Stimulated activated CD4-positive, alpha-beta T cell treated with anti-CD3 and anti-CD28 coated beads, Interleukin-4, amount 100 ng/mL, for 1 hour (primary cell): Measurements from ENCODE around the gene PXN.
A peak's percentile ranks its signal among the peaks of the same experiment; 100 is the strongest.

Experiments
- DNase-seq: peaks from one replicate; pipeline ENCODE4 v3.0.0-alpha.2; 2020

Gene PXN

DNA sequence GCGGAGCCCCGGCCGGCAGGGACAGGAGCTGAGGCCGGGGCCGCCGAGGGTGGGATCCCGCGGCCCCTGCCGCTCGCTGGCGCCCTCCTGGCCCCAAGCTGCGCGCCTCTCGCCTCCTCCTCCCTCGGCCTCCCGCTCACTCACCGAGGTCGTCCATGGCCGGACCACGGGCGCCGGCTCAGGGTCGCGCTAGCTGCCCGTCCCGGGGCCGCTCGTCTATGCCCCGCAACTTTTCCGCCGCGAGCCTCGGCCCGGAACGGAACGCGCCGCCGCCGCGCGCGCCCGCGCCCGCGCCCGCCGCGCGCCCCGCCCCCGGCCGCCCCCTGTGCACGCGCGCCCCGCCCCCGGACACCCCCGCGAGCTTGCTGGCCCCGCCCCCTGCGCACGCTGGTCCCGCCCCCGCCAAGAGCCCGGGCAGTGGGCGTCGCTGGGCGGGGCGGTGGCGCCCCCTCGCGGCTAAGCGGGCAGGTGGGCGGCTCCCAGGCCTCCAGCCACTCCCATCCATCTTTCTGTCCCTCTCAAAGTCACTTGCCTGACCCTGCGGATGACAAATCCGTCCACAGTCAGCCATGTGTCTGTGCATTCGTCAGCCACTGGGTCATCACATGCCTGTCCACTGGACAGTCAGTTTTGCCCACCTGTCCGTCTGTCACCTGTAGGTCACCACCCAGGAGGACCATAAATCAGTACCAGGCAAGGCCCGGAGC, at the start of gene PXN:
Gene PXN, minus strand, starts transcription at position 258 of the 707 bp plus-strand sequence. Its CDS starts 101 bp downstream, at position 157.
- peak; percentile 90 for DNase-seq

DNA sequence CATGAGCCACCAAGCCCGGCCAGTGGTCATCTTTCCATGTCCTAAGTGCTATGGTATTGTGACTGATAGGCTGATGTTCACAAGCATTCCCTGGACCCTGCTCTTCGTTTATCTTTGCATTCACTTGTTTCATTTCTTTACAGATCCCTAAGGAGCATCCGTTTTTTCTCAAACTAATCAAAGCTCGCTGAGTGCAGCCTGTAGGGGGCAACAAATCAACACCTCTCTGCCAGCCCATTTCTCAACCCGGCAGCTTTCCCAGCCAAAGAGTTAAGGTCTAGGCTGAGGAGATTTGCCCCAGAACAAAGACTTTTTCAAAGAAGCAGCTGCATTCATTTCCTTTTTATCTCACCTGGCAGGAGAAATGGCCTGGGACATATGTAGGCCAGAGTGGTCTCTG, 48.7 kb upstream of the PXN start:
- DNase-seq = no peak

DNA sequence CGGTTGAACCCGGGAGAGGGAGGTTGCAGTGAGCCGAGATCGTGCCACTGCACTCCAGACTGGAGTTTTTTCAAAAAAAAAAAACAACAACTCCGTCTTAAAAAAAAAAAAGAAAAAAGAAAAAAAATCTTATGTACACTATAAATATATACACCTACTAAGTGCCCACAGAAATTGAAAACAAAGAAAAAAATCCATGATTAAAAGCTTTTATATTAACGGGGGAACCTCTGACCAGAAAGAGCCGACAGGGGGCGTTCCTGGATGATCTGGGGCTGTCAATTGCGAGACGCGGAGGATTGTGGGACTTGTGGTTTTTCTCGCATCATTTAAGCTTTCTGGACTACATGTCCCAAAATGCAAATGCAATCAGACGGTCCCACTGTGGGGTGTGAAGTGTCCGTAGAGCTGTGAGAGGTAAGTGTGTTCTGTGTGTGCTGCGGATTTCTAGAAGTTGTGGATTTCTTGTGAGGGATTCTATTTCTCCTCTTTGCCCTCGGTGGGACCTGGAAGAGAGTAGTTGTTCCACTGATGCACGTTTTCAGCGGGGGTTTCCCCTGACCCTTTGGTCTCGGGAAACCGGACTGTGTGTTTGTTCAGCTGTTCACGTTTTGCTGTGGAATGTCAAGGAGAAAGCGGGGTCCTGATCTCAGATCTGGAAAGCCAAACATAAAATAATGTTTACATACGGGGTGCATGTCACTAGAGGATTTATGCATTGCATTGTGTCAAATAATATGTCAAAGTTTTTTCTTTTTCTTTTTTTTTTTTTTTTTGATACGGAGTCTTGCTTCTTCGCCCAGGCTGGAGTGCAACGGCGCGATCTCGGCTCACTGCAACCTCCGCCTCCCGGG, 36.7 kb upstream of the PXN start, which contains the start of gene SIRT4:
Gene SIRT4, plus strand, starts transcription at position 360 of the 854 bp plus-strand sequence. CDS start 1,241 bp downstream, outside the sequence.
- peak; percentile 84 for DNase-seq

DNA sequence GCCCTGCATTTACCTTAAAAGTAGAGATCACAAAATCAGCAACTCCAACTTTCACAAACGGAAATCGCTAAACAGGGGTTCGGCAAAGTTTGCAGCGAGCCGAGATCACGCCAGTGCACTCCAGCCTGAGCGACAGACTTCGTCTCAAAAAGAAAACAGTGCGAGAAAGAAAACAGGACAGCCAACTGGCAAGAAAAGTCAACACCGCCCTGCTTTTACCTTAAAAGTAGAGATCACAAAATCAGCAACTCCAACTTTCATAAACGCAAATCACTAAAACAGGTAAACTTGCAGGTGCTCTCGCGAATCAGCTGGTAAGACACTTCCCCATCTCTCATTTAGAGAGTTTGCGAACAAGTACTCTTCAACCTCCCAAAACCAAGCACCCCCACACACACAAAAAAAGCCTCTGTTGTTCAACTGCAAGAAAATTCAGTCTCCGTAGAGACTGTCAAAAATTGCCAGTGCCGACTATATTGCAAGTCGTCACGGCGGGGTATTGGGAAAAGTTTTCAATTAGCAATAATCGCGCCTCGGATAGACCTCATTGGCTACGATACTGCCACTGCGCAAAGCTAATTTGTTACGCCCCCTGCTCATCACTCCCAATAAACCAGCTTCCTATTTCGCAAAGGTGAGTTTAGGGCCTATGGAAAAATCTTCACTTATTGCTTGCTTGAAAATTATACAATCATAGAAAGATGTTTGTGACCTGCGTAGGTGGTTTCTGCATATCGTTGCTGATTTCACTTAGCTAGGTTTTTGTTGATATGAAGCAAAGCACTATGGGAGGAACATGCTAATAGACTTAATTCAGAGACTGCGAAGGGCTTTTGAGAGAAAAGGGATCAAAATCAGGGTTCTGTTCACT, 27.4 kb upstream of the PXN start, which contains the start of gene RNU4-1:
Gene RNU4-1, minus strand, starts transcription at position 577 of the 871 bp plus-strand sequence.
- DNase-seq = peak; percentile 59

DNA sequence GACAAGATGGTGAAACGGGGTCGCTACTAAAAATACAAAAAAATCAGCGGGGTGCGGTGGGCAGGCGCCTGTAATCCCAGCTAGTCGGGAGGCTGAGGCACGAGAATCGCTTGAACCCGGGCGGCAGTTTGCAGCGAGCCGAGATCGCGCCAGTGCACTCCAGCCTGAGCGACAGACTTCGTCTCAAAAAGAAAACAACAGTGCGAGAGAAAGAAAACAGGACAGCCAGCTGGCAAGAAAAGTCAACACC, 26.8 kb upstream of the PXN start:
- peak; percentile 31 for DNase-seq

DNA sequence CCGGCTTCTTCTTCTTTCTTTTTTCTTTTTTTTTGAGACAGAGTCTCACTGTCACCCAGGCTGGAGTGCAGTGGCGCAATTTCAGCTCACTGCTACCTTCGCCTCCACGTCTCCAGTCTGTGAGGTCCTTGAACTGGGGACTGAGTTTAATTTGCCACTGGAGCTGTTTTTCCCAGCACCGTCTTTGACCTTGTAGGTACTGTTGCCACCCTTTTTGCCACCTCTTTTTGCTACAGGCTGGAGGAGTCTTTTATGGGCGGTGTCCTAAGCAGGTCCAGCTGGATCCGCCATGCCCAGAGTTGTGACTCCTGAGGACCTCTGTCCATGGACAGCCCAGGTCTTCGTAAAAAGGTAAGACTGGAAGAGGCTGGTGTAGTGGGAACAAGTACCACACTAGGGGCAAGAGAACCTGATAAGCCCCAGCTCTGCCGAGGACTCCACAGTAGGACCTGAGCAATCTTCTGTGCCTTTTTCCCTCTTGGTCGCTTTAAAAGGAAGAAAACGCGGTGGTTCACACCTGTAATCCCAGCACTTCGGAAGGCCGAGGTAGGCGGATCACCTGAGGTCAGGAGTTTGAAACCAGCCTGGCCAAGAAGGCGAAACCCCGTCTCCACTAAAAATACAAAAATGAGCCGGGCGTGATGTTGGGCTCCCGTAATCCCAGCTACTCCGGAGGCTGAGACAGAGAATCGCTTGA, 25.2 kb upstream of the PXN start:
- DNase-seq = peak; percentile 39

DNA sequence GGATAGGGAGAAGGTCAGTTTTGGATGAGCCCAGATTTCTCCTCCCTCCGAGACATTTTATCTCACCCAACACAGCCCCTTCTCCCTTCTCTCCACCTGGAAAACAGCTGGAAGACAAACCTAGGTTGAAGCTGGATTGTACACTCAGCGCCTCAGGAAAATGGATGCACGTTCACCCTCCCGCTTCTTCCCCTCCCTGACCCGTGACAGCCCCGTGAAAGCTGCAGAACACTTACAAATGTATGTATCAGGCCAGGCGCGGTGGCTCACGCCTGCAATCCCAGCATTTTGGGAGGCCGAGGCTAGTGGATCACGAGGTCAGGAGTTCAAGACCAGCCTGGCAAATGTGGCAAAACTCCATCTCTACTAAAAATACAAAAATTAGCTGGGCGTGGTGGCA, 22.0 kb upstream of the PXN start:
- DNase-seq = no peak

DNA sequence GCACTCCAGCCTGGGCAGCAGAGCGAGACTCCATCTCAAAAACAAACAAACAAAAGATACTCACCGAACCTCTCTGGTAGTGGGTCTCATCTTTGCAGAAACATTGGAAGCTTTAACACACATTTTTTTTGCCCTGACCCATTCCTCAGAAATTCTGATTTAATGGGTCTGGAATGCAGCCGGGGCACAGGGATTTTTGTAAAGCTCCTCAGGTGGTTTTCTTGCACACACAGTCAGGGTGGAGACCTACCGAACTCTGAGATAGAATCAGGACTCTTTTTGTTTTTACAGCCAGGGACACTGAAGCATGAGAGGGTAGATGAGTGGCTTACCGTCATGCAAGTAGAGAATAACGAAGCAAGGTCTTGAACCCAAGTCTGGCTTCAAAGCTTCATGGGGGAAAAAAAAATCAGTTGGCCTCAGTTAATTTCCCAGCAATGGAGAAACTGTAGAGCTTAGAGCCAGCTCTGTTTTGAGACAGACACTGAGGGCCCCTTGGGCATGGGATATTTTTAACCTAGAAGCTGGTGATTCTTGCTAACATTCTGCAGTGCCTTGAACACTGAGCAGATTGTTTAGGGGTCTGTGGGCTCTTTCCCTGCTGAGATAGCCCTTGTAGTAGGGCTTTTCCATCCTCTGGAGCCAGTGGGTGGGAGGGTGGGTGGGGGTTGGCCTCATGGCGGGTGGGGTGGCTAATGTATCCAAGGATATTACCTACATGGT, 21.4 kb upstream of the PXN start:
- DNase-seq = no peak

DNA sequence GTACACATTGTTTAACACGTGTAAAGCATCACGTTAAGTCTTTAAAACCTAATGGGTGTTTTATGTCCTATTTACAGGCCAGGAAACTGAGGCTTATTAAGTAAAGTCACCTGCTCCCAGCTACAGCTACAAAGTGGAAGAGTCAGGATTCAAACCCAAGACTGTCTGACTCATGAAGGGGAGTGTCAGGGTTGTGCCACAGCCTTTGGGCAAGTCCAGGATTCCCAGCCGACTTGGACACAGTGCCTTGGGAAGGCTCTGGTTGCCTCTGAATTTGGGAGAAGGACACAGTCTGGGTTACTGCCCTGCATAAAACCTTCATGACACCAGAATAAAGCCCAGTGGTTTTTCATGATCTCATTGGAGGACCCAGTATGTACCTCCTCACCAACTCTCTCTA, 18.9 kb upstream of the PXN start:
- no peak for DNase-seq

DNA sequence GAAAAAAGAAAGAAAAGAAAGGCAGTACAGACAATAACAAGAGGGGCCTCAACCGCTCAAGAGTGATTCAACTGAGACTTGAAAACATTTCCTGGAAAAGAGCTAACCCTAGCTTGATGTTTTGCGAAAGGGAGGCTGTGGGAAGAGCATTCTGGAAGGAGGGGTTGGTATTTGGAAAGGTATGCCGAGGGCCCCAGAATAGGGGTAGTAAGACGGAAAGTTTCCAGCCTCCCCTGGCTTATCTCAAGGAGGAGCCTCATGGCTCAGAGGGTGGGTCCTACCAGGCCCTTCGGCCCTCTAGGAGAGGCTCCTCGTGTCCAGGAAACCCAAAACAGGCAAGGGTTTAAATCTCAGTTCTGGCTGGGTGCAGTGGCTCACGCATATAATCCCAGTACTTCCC, 17.8 kb upstream of the PXN start:
- DNase-seq = no peak

DNA sequence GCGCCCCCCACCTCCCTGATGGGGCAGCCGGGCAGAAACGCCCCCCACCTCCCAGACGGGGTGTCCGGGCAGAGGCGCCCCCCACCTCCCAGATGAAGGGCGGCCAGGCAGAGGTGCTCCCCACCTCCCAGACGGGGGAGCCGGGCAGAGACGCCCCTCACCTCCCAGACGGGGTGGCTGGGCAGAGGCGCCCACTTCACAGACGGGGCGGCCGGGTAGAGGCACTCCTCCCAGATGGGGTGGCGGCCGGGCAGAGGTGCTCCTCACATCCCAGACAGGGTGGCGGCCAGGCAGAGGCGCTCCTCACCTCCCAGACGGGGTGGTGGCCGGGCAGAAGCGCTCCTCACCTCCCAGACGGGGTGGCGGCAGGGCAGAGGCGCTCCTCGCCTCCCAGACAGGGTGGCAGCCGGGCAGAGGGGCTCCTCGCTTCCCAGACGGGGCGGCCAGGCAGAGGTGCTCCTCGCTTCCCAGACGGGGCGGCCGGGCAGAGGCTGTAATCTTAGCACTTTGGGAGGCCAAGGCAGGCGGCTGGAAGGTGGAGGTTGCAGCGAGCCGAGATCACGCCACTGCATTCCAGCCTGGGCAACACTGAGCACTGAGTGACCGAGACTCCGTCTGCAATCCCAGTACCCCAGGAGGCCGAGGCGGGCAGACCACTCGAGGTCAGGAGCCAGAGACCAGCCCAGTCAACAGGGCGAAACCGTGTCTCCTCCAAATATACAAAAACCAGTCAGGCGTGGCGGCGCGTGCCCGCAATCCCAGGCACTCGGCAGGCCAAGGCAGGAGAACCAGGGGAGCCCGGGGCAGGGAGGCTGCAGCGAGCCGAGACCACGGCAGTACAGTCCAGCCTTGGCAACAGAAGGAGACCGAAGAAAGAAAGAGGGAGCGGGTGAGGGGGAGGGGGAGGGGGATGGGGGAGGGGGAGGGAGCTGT, 12.9 kb upstream of the PXN start:
- DNase-seq = no peak

DNA sequence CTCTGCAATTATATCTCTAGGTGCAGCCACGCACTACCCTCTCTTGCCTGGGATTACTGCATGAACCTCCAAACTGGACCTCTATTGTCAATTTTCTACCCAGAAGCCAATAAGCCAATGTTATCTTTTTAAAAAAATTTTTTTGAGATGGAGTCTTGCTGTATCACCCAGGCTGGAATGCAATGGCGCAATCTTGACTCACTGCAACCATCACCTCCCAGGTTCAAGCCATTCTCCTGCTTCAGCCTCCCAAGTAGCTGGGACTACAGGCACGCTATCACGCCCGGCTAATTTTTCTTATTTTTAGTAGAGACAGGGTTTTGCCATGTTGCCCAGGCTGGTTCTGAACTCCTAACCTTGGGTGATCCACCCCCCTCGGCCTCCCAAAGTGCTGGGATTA, 11.2 kb upstream of the PXN start:
- no peak for DNase-seq

DNA sequence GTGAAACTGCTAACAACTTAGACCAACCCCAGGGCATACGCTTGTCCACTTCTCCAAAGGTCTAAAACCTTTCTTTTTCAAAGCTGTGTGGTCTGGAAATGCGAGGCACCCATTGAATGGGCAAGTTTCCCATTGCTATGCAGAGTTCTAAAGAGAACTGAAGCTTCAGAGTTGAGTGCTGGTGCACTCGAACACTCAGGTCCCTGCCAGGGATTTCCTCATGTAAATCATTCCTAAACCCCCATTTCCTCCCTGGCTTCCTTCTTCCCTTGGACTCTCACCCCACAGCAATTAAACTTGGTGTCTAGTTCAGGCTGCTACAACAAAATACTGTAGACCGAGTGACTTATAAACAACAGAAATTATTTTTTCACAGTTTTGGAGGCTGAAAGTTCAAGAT, 2.2 kb upstream of the PXN start:
- no peak for DNase-seq

DNA sequence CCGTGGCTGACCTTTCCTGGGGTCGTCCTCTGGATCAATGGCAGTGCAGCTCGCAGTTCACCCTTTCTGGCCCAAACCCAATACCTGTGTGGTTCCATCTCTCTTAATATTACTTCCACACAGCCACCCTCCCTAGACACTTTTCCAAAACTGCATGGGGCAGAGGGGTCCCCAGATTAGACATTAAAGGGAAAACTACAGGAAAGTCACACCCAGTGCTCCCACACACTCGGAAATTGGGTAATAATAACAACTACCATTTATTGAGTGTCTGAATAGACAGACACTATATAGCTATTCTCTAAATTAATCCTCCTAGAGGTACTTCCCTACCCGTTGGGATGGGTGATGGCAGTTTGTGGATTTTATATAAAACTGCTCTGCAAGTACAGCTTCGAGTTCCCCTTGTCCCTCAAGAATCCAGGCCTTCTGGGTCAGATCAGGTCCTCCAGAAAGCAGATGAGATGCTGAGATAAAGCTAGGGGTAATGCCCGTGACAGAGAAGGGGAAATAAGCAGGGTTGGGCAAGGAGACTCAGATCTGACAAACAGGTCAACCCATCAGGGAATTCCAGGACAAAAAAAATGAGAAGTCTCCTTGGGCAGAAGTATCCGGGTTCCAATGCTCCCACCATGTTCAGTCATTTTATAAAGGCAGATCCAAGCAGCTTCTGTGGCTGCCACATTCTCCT, 795 bp upstream of the PXN start:
- no peak for DNase-seq

DNA sequence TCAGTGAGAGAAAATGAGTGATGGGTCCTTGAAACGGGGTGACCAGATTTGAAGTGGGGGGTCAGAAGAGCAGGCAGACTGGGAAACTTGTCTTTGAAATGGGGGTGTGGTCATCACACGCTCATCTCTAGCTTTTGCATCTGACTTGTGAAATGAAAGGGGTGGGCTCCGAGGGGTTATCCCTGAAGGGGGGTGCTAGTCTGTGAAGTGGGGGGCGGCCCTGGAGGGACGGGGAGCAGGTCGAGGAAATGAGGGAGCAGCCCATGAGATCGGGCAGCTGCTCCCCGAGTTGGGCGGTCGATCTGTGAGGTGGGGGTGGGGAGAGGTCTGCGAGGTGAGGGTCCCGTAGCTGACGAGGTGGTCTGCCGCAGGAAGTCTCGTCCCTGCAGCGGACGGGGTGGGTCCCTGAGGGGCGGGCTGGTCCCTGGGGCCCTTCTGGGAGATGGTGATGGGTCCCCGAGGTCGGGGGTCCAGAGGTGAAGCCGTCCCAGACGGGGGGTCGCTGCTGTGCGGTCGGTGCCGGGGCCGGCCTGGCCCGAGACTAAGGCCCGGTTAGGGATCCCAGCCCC, 542 bp downstream of the PXN start:
- DNase-seq = no peak

DNA sequence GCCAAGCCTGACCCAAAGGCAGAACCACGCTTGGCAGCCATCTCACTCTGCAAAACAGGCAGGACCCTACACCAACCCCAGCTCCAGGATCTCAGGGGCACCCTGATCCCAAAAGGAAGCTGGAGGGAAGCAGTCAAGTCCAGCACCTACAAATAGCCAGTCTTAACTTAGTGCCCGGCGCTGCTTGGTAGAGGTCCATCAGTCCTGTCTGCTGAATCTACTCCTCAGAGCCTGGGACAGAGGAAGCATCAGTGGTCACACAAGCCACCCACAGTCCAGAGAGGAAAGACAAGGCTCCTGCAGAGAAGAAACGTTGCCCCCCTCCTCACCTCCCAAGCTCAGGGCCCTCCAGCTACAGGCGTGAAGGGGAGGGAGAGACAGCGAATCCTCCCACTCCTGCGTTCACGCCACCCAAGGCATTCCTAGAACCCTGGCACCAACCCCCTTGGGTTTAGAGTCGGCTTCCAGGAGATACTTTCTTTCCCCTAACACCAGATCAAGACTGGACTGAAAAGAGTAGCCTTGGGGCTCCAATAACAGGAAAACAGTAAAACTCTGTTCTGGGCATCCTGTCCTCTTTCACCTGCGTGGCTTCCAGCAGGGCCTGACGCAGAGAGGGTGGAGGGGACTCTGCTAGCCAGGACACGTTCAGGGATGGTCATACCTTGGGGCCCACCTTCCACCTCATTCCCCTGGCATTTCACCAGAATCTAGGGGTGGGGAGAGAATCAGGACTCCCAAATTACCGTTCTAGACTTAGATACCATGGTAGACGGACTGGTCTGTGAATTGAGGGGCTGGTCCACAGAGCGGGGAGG, 1.2 kb downstream of the PXN start:
- DNase-seq = no peak

DNA sequence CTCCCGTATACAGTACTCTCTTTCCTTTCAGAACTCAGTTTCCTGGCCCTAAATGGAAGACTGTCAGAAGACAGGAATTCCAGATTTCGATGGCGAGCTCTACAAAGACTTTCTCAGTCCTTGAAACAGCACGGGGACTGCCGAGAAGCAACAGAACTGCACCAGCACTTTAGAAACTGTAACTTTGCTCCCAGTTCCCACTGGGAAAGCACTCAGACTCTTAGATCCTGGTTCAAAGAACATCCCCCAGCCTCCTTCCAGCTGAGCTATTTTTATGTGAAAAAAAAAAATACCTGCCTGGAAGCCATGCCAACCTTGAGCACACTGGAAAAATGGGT, 1.8 kb downstream of the PXN start:
- no peak for DNase-seq

DNA sequence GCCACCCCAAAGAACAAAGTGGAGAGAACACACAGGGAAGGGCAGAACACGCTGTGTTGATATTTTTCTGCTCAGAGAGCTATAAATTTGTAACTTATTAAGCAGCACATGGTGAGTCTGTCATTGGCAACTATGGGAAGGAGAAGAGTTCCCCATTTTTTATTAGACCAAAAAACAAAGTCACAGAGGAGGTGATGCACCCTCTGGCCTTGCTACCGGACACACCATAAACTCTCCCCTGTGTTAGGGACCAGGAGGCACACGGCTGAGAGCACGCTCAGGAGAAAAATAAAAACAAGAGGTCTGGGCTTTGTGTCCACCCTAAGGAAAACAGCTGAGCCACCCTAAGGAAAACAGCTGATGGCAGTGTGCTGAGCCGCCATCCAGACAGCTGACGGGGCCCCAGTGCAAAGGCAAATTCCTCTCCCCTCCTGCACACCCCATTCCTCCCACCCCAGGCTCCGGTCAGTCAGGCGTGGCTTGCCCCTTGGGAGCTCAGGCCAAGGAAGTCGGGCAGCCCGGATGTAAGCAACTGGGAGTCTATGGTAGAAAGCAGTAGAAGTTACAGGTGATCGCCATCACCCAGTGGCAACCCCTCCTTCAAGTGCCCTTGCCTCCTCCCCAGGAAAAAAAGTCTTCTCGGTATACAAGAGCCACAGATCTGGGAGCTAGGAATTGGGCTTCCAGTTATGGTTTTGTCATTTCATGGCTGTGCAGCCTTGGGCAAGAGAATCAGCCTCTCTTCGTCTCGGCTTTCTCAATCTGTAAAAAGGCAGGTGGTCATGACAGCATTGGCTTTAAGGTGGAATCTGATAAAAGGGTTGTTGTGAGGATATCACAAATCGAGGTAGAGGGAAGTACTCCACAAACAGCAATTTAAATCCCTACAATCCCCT, 2.4 kb downstream of the PXN start:
- DNase-seq = no peak
